MM.1S (cell line): ENCODE data around the gene KCNIP4.

Experiments
- DNase-seq: peaks from one replicate; pipeline ENCODE4 v3.0.0-alpha.2; 2015
- H2AFZ ChIP-seq: fragments of 300-600 bp; sonication (generic); 2 replicates; pipeline ENCODE4 v1.6.0; 2016; ENCODE audit warnings: antibody characterized with exemption, low read length
- H3F3A ChIP-seq: fragments of 300-600 bp; sonication (generic); 2 replicates; pipeline ENCODE4 v1.6.1; 2016; ENCODE audit warnings: mild to moderate bottlenecking, antibody characterized with exemption, low read length, moderate library complexity, mixed read lengths; ENCODE audit not compliant: insufficient read depth
- H3K27ac ChIP-seq: fragments of 300-600 bp; sonication (generic); 2 replicates; pipeline ENCODE4 v1.5.1; 2016; ENCODE audit warnings: mild to moderate bottlenecking, low read length
- H3K27me3 ChIP-seq: fragments of 300-600 bp; sonication (generic); replicated peaks from 2 replicates; pipeline ENCODE4 v1.6.0; 2016; ENCODE audit warnings: low read length; ENCODE audit not compliant: insufficient read depth
- H3K36me3 ChIP-seq: fragments of 300-600 bp; sonication (generic); replicated peaks from 2 replicates; pipeline ENCODE4 v1.6.1; 2016; ENCODE audit warnings: mild to moderate bottlenecking, low read length, mixed read lengths; ENCODE audit not compliant: insufficient read depth
- H3K4me1 ChIP-seq: fragments of 300-600 bp; sonication (generic); 2 replicates; pipeline ENCODE4 v1.6.1; 2016; ENCODE audit warnings: low read length, mixed read lengths
- H3K4me2 ChIP-seq: fragments of 300-600 bp; sonication (generic); 2 replicates; pipeline ENCODE4 v1.6.0; 2016; ENCODE audit warnings: low read depth, low read length
- H3K4me3 ChIP-seq: fragments of 300-600 bp; sonication (generic); 2 replicates; pipeline ENCODE4 v1.5.1; 2016; ENCODE audit warnings: low read length, mixed read lengths
- H3K79me2 ChIP-seq: fragments of 300-600 bp; sonication (generic); 2 replicates; pipeline ENCODE4 v1.6.1; 2016; ENCODE audit warnings: mixed run types, low read length, mixed read lengths
- H3K9ac ChIP-seq: fragments of 300-600 bp; sonication (generic); 2 replicates; pipeline ENCODE4 v1.6.1; 2016; ENCODE audit warnings: low read length, mixed read lengths
- H3K9me2 ChIP-seq: fragments of 300-600 bp; sonication (generic); replicated peaks from 2 replicates; pipeline ENCODE4 v1.6.1; 2016; ENCODE audit warnings: mild to moderate bottlenecking, low read length, mixed read lengths; ENCODE audit not compliant: insufficient read depth
- H3K9me3 ChIP-seq: fragments of 300-600 bp; sonication (generic); replicated peaks from 2 replicates; pipeline ENCODE4 v1.6.1; 2016; ENCODE audit warnings: mild to moderate bottlenecking, low read length, mixed read lengths; ENCODE audit not compliant: insufficient read depth
- H4K20me1 ChIP-seq: fragments of 300-600 bp; sonication (generic); 2 replicates; pipeline ENCODE4 v1.6.1; 2016; ENCODE audit warnings: mild to moderate bottlenecking, low read length, moderate library complexity, mixed read lengths; ENCODE audit not compliant: insufficient read depth
- EZH2 ChIP-seq: fragments of 300-600 bp; sonication (generic); optimal IDR thresholded peaks from 2 replicates; pipeline ENCODE3; 2017; ENCODE audit warnings: low read depth, mild to moderate bottlenecking, antibody characterized with exemption, low read length, mixed read lengths
- EZH2phosphoT487 ChIP-seq: fragments of 300-600 bp; sonication (generic); IDR thresholded peaks from 2 replicates; pipeline ENCODE4 v1.6.1; 2018; ENCODE audit warnings: antibody characterized with exemption, low read length
- TF ChIP-seq, protein P1 (sequence below): fragments of 300-600 bp; sonication (generic); IDR thresholded peaks from 2 replicates; pipeline ENCODE4 v1.5.1; 2016; ENCODE audit warnings: antibody characterized with exemption, low read length, mixed read lengths

KCNIP4 gene

DNA sequence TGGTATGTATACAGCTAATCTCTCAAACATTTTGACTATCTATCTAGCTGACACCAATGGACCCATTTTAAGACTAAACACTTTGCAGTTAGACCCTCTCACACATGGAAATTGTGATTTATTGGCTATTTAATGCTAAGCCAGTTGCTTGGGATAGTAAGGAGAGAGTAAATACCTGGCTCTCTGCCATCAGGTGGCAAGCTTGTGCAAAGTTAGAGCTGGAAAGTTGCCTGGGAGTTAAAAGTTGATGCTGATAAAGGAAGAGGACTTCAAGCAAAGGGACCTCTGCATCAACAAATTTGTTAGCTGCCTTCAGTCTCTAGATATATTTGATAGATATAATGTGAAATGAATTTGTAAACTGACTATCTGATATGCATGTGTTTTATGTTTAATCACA lies 1187.2 kb downstream of the KCNIP4 start:
- H4K20me1 ChIP-seq: no peaks in the 10 kb centered on the region
- no peaks in the 10 kb centered on the region for H3K9me3 ChIP-seq
- TF ChIP-seq EZH2 (no peak), EZH2phosphoT487 (no peak)
- TF ChIP-seq, protein P1, sequence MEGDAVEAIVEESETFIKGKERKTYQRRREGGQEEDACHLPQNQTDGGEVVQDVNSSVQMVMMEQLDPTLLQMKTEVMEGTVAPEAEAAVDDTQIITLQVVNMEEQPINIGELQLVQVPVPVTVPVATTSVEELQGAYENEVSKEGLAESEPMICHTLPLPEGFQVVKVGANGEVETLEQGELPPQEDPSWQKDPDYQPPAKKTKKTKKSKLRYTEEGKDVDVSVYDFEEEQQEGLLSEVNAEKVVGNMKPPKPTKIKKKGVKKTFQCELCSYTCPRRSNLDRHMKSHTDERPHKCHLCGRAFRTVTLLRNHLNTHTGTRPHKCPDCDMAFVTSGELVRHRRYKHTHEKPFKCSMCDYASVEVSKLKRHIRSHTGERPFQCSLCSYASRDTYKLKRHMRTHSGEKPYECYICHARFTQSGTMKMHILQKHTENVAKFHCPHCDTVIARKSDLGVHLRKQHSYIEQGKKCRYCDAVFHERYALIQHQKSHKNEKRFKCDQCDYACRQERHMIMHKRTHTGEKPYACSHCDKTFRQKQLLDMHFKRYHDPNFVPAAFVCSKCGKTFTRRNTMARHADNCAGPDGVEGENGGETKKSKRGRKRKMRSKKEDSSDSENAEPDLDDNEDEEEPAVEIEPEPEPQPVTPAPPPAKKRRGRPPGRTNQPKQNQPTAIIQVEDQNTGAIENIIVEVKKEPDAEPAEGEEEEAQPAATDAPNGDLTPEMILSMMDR: no peak
- H3K27ac ChIP-seq: no peak overlapping the region
- no peak overlapping the region for H3K4me2 ChIP-seq
- DNase-seq: no peak
- no peaks in the 10 kb centered on the region for H3K79me2 ChIP-seq
- no peak overlapping the region for H2AFZ ChIP-seq
- H3K9me2 ChIP-seq: no peaks in the 10 kb centered on the region
- no peak overlapping the region for H3K9ac ChIP-seq
- H3K4me3 ChIP-seq: no peak overlapping the region
- H3K27me3 ChIP-seq: no peaks in the 10 kb centered on the region
- no peaks in the 10 kb centered on the region for H3K36me3 ChIP-seq
- H3F3A ChIP-seq: no peaks in the 10 kb centered on the region
- H3K4me1 ChIP-seq: no peaks in the 10 kb centered on the region

DNA sequence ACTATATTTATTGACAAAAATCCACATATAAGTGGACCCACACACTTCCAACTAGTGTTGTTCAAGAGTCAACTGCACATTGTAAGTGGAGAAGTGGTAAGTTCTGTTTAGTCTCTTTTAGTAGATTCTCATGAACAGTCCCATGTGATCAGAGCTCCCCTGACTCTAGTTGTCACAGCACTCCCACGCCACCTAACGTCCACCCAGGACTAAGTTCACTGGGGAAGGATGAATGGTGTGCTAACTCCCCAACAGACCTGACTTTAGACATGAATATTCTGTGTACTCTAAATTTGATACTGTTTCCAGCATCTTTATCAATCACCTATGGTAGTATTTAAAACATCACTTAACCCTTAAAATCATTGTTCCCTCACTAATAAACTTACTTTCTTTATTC lies 1188.5 kb downstream of the KCNIP4 start:
- Histone ChIP-seq H3F3A (no peaks in the 10 kb centered on the region), H3K27ac (no peak overlapping the region), H3K36me3 (no peaks in the 10 kb centered on the region), H3K27me3 (no peaks in the 10 kb centered on the region), H4K20me1 (no peaks in the 10 kb centered on the region), H3K4me1 (no peaks in the 10 kb centered on the region), H3K9me3 (no peaks in the 10 kb centered on the region), H3K4me2 (no peak overlapping the region), H3K79me2 (no peaks in the 10 kb centered on the region), H2AFZ (no peak overlapping the region), H3K9ac (no peak overlapping the region), H3K9me2 (no peaks in the 10 kb centered on the region), H3K4me3 (no peak overlapping the region)
- DNase-seq: no peak
- TF ChIP-seq, protein P1: no peak
- TF ChIP-seq EZH2: no peak
- no peak for TF ChIP-seq EZH2phosphoT487

DNA sequence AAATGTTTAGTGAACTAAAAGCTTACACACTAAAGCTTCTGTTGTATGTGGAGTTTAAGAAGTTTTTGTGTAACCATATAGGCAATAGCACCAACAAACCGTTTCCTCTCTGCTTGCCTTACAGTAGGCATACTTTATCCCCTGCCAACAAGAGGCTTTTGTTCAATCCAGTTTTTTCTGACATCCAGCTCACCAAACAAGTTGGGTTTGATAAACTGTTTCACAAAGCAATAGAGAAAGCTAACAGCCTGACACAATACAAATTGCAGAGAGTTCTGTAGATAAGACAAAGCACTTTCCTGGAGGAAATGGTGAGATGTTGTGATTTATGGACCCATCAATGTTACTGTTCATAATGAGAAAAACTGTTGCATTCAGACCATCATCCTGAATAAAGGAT lies 1194.5 kb downstream of the KCNIP4 start:
- no peak overlapping the region for H3K4me3 ChIP-seq
- H3K9me2 ChIP-seq: no peaks in the 10 kb centered on the region
- H3K9me3 ChIP-seq: no peaks in the 10 kb centered on the region
- no peaks in the 10 kb centered on the region for H3F3A ChIP-seq
- H3K4me1 ChIP-seq: no peaks in the 10 kb centered on the region
- no peaks in the 10 kb centered on the region for H3K36me3 ChIP-seq
- no peaks in the 10 kb centered on the region for H3K27me3 ChIP-seq
- TF ChIP-seq EZH2: no peak
- TF ChIP-seq, protein P1: no peak
- no peak for TF ChIP-seq EZH2phosphoT487
- DNase-seq: no peak
- H3K79me2 ChIP-seq: no peaks in the 10 kb centered on the region
- H3K27ac ChIP-seq: no peak overlapping the region
- no peak overlapping the region for H3K4me2 ChIP-seq
- no peak overlapping the region for H3K9ac ChIP-seq
- no peak overlapping the region for H2AFZ ChIP-seq
- no peaks in the 10 kb centered on the region for H4K20me1 ChIP-seq
